Measurements from ENCODE around the gene MBD3L4.
A peak's percentile ranks its signal among the peaks of the same experiment; 100 is the strongest.
"Not testable (repeated sequence)": the region's sequence is repeated elsewhere in the genome, so short reads cannot be mapped to it uniquely, and the experiment has no call there.

The MBD3L4 gene

DNA sequence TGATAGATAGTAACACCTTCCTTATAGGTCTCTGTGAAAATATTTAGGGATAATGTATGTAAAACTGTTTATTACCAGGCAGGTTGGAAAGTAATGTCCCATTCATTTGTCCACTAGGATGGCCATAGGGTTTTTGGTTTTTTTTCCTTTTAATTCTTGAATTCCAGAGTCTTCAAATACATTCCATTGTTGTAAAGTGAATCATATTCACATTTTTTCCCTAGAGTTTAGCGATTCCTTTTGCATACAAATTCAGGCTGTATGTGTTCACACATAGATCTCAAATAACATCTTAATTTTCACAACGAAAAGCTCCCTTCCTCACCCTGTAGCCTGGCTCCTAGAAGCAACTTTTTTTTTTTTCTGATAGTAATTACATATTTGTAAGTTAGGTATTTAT lies 27.7 kb upstream of the MBD3L4 start:
- TF ChIP-seq EZH2phosphoT487 (IDR thresholded peaks at IDR 0.05; ENCODE audit: low read length) = no peak
- no peak for TF ChIP-seq EZH2 (optimal IDR thresholded peaks at IDR 0.05; ENCODE audit: low read depth, low read length)
- TF ChIP-seq, protein P1, sequence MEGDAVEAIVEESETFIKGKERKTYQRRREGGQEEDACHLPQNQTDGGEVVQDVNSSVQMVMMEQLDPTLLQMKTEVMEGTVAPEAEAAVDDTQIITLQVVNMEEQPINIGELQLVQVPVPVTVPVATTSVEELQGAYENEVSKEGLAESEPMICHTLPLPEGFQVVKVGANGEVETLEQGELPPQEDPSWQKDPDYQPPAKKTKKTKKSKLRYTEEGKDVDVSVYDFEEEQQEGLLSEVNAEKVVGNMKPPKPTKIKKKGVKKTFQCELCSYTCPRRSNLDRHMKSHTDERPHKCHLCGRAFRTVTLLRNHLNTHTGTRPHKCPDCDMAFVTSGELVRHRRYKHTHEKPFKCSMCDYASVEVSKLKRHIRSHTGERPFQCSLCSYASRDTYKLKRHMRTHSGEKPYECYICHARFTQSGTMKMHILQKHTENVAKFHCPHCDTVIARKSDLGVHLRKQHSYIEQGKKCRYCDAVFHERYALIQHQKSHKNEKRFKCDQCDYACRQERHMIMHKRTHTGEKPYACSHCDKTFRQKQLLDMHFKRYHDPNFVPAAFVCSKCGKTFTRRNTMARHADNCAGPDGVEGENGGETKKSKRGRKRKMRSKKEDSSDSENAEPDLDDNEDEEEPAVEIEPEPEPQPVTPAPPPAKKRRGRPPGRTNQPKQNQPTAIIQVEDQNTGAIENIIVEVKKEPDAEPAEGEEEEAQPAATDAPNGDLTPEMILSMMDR (IDR thresholded peaks at IDR 0.05; ENCODE audit: low read length) = no peak
- H3K27ac ChIP-seq (ENCODE audit: low read length) = no peak overlapping the region
- no peak overlapping the region for H2AFZ ChIP-seq (ENCODE audit: low read length)
- no peaks in the 10 kb centered on the region for H3K9me2 ChIP-seq (replicated peaks; ENCODE audit: insufficient read depth, low read length)
- no peaks in the 10 kb centered on the region for H4K20me1 ChIP-seq (ENCODE audit: insufficient read depth, low read length)
- DNase-seq = no peak
- peaks cover 17% of the 10 kb centered on the region; the same call in 1 of the 2 replicates for H3K27me3 ChIP-seq (replicated peaks; ENCODE audit: insufficient read depth, low read length)
- no peak overlapping the region for H3K4me3 ChIP-seq (ENCODE audit: low read length)
- H3K36me3 ChIP-seq (replicated peaks; ENCODE audit: insufficient read depth, low read length) = peaks cover 9% of the 10 kb centered on the region
- peaks cover 20% of the 10 kb centered on the region for H3K79me2 ChIP-seq (ENCODE audit: low read length)
- H3K9me3 ChIP-seq (replicated peaks; ENCODE audit: insufficient read depth, low read length) = no peaks in the 10 kb centered on the region
- peaks cover 4% of the 10 kb centered on the region; the same call in 1 of the 2 replicates for H3K4me1 ChIP-seq (ENCODE audit: low read length)
- no peak overlapping the region for H3K9ac ChIP-seq (ENCODE audit: low read length)
- H3K4me2 ChIP-seq (ENCODE audit: low read depth, low read length) = no peak overlapping the region
- 0 out of 2 replicates have a peak, but pooled peaks cover 6% of the 10 kb centered on the region for H3F3A ChIP-seq (ENCODE audit: insufficient read depth, low read length)

DNA sequence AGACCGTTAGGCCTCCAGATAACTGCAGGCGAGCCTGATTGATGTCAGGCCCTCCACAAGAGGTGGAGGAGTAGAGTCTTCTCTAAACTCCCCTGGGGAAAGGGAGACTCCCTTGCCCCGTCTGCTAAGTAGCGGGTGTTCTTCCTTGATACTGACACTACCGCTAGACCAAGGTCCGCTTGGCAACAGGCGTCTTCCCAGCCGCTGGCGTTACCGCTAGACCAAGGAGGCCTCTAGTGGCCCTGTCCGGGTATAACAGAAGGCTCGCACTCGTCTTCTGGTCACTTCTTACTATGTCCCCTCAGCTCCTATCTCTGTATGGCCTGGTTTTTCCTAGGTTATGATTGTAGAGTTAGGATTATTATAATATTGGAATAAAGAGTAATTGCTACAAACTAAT lies 27.1 kb upstream of the MBD3L4 start:
- DNase-seq; H3K4me3 ChIP-seq (ENCODE audit: low read length); H3K9me3 ChIP-seq (replicated peaks; ENCODE audit: insufficient read depth, low read length); H3K4me2 ChIP-seq (ENCODE audit: low read depth, low read length); H3K9ac ChIP-seq (ENCODE audit: low read length); H4K20me1 ChIP-seq (ENCODE audit: insufficient read depth, low read length); H2AFZ ChIP-seq (ENCODE audit: low read length); H3K36me3 ChIP-seq (replicated peaks; ENCODE audit: insufficient read depth, low read length); H3K27ac ChIP-seq (ENCODE audit: low read length); H3K9me2 ChIP-seq (replicated peaks; ENCODE audit: insufficient read depth, low read length); H3K4me1 ChIP-seq (ENCODE audit: low read length); H3F3A ChIP-seq (ENCODE audit: insufficient read depth, low read length): not testable (repeated sequence)
- Histone ChIP-seq H3K79me2 (ENCODE audit: low read length) (peaks cover 20% of the 10 kb centered on the region), H3K27me3 (replicated peaks; ENCODE audit: insufficient read depth, low read length) (peaks cover 17% of the 10 kb centered on the region; the same call in 1 of the 2 replicates)
- TF ChIP-seq, protein P1 (IDR thresholded peaks at IDR 0.05; ENCODE audit: low read length) = peak; percentile 22; the same call in 1 of the 2 replicates

DNA sequence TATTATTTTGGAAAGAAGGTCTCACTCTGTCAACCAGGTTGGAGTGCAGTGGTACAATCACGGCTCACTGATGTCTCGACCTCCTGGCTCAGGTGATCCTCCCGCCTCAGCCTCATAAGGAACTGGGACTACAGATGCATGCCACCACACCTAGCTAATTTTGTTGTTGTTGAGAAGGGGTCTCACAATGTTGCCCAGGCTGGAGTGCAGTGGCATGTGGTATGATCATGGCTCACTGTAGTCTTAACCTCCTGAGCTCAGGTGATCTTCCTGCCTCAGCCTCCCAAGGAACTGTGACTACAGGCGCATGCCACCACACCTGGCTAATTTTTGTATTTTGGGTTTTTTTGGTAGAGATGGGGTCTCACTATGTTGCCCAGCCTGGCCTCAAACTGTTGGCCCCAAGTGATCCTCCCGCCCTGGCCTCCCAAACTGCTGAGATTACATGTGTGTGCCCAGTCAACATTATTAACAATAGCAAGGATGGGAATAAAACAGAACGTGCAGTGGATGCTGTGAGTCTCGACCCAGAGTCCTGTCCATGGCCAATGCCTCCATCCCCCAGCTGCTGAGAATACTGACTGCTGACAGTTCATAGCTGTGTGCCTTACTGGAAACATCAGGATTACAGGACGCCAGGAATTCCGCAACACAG lies 23.9 kb upstream of the MBD3L4 start:
- H3K4me2 ChIP-seq (ENCODE audit: low read depth, low read length) = no peak overlapping the region
- H3K9me3 ChIP-seq (replicated peaks; ENCODE audit: insufficient read depth, low read length) = no peaks in the 10 kb centered on the region
- H3K79me2 ChIP-seq (ENCODE audit: low read length) = no peaks in the 10 kb centered on the region
- H3K9ac ChIP-seq (ENCODE audit: low read length) = no peak overlapping the region
- no peaks in the 10 kb centered on the region for H3K36me3 ChIP-seq (replicated peaks; ENCODE audit: insufficient read depth, low read length)
- H3K4me3 ChIP-seq (ENCODE audit: low read length) = no peak overlapping the region
- no peak overlapping the region for H2AFZ ChIP-seq (ENCODE audit: low read length)
- no peaks in the 10 kb centered on the region for H3K4me1 ChIP-seq (ENCODE audit: low read length)
- no peak for DNase-seq
- peaks cover 17% of the 10 kb centered on the region; the same call in 1 of the 2 replicates for H3K27me3 ChIP-seq (replicated peaks; ENCODE audit: insufficient read depth, low read length)
- no peaks in the 10 kb centered on the region for H4K20me1 ChIP-seq (ENCODE audit: insufficient read depth, low read length)
- H3F3A ChIP-seq (ENCODE audit: insufficient read depth, low read length) = no peaks in the 10 kb centered on the region
- H3K9me2 ChIP-seq (replicated peaks; ENCODE audit: insufficient read depth, low read length) = no peaks in the 10 kb centered on the region
- H3K27ac ChIP-seq (ENCODE audit: low read length) = no peak overlapping the region
- TF ChIP-seq EZH2 (optimal IDR thresholded peaks at IDR 0.05; ENCODE audit: low read depth, low read length) (no peak), EZH2phosphoT487 (IDR thresholded peaks at IDR 0.05; ENCODE audit: low read length) (no peak)
- TF ChIP-seq, protein P1 (IDR thresholded peaks at IDR 0.05; ENCODE audit: low read length) = no peak

Measured in MM.1S (cell line).